A375 (cell line): Measurements from ENCODE around the gene AQP12B. TPM values are rescaled to one million over a fixed set of nuclear protein-coding genes. Genes with fewer than 3 reads are reported as not detected.

ENCODE experiments used
- small RNA-seq: library from RNA; depleted of rRNA; stranded (forward); fragments of <200 nt; gene quantifications from one replicate; pipeline ENCODE3, GENCODE V24; 2014
- total RNA-seq: library from RNA; depleted of rRNA; stranded (reverse); fragments of >200 nt; shearing (Covaris generic); gene quantifications from 2 replicates; pipeline ENCODE4 v1.2.3, GENCODE V29; 2014; rRNA removed

AQP12B gene
- total RNA-seq = not detected in 2 replicates

GRCh38 chr2:240682431-240683224 lies at the start of gene AQP12B:
AQP12B (minus strand) TSS chr2:240682885; CDS start chr2:240682837, 48 bp downstream.

DNA sequence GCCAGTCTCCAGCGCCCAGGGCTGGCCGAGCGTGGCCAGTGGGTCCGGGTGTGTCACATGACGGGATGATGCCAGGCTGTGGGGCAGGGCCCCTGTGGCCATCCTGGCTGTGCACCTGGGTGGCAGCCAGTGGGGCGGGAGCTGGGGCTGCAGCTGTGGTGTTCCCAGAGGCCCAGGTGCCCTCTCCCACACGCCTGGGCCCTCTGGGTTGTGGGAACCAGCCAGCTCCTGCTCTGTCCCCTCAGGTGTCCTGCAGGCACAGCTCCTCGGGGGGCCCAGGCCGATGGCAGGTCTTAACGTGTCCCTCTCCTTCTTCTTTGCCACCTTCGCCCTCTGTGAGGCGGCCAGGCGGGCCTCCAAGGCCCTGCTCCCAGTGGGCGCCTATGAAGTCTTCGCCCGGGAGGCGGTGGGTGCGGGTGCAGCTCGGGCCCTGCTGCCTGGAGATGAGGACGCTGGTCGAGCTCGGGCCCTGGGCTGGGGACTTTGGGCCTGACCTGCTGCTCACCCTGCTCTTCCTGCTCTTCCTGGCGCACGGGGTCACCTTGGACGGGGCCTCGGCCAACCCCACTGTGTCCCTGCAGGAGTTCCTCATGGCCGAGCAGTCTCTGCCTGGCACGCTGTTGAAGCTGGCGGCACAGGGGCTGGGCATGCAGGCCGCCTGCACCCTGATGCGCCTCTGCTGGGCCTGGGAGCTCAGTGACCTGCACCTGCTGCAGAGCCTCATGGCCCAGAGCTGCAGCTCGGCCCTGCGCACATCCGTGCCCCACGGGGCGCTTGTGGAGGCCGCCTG lies 9.1 kb upstream of the AQP12B start, which contains the start of gene AQP12A:
AQP12A (plus strand) TSS at position 236 of the 790 bp plus-strand sequence; CDS start at position 284, 48 bp downstream.

Small RNA genes lying within 50 kb of the gene (small RNA-seq; reads per million reads assigned to genes)
- gene AC011298.3 = not detected

Other genes with a start within 250 kb of the AQP12B start
- 20.5 and 27.2 TPM in 2 replicates for gene GPC1, start 247.2 kb downstream of the AQP12B start, total RNA-seq
- gene ANKMY1, start 124.9 kb downstream of the AQP12B start, total RNA-seq = 8.8 and 11.7 TPM in 2 replicates
- gene DUSP28, start 122.5 kb downstream of the AQP12B start, total RNA-seq = 5.9 and 6.7 TPM in 2 replicates
- gene RNPEPL1, start 114.4 kb downstream of the AQP12B start, total RNA-seq = 9.3 and 19.0 TPM in 2 replicates
- gene CAPN10, start 96.2 kb downstream of the AQP12B start, total RNA-seq = 22.7 and 28.2 TPM in 2 replicates
- 0.16 and 0.19 TPM in 2 replicates for gene GPR35, start 57.4 kb downstream of the AQP12B start, total RNA-seq
- gene AQP12A, start 9.0 kb upstream of the AQP12B start, total RNA-seq = not detected in 2 replicates
- 5.6 and 5.8 TPM in 2 replicates for gene KIF1A, start 137.3 kb upstream of the AQP12B start, total RNA-seq
- not detected in 2 replicates for gene AGXT, start 185.9 kb upstream of the AQP12B start, total RNA-seq
- not detected in 2 replicates for gene MAB21L4, start 213.3 kb upstream of the AQP12B start, total RNA-seq
- not detected in 2 replicates for gene CROCC2, start 223.5 kb upstream of the AQP12B start, total RNA-seq